ENCODE measurements around the gene ZYX.

ZYX gene

GRCh38 chr7:143381427-143382125 is 431 bp downstream of the ZYX start:
- DNase-seq (ENCODE audit: low read depth in 2 of 2): peak; percentile 84 to 90
- no peak for TF ChIP-seq CTCF (IDR thresholded peaks at IDR 0.05; ENCODE audit: low read depth, low read length)
- H3K4me3 ChIP-seq (replicated peaks in 1 of 2; ENCODE audit: low read depth in 2 of 2, low read length in 2 of 2): peak overlapping the region; percentile 86 to 91

- peak in 1 of 2 donors; percentile 9 for DNase-seq (ENCODE audit: low read depth in 2 of 2)
- peak overlapping the region; percentile 86 to 91 for H3K4me3 ChIP-seq (replicated peaks in 1 of 2; ENCODE audit: low read depth in 2 of 2, low read length in 2 of 2)
- TF ChIP-seq CTCF (IDR thresholded peaks at IDR 0.05; ENCODE audit: low read depth, low read length): no peak
Observed at GRCh38 chr7:143382126-143382790, 1.1 kb downstream of the ZYX start.

- DNase-seq (ENCODE audit: low read depth in 2 of 2): no peak
- no peak for TF ChIP-seq CTCF (IDR thresholded peaks at IDR 0.05; ENCODE audit: low read depth, low read length)
- H3K4me3 ChIP-seq (replicated peaks in 1 of 2; ENCODE audit: low read depth in 2 of 2, low read length in 2 of 2): peak overlapping the region; percentile 86 to 91
Observed at GRCh38 chr7:143382791-143383641, 1.9 kb downstream of the ZYX start.

- H3K4me3 ChIP-seq (replicated peaks in 1 of 2; ENCODE audit: low read depth in 2 of 2, low read length in 2 of 2): peak overlapping the region; percentile 86 to 91
- TF ChIP-seq CTCF (IDR thresholded peaks at IDR 0.05; ENCODE audit: low read depth, low read length): no peak
Observed at GRCh38 chr7:143383642-143383957, 2.5 kb downstream of the ZYX start.

GRCh38 chr7:143384148-143384547 is 3.0 kb downstream of the ZYX start:
- peak; percentile 60 to 78 for DNase-seq (ENCODE audit: low read depth in 2 of 2)
- TF ChIP-seq CTCF (IDR thresholded peaks at IDR 0.05; ENCODE audit: low read depth, low read length): no peak
- H3K4me3 ChIP-seq (replicated peaks in 1 of 2; ENCODE audit: low read depth in 2 of 2, low read length in 2 of 2): peak overlapping the region; percentile 27 to 91

More at GRCh38 chr7:143383642-143383957, 2.5 kb downstream of the ZYX start:
- peak in 1 of 2 donors; percentile 16 for DNase-seq (ENCODE audit: low read depth in 2 of 2)

- peak; percentile 49 to 64 for DNase-seq (ENCODE audit: low read depth in 2 of 2)
- peak overlapping the region; percentile 27 to 91 for H3K4me3 ChIP-seq (replicated peaks in 1 of 2; ENCODE audit: low read depth in 2 of 2, low read length in 2 of 2)
- TF ChIP-seq CTCF (IDR thresholded peaks at IDR 0.05; ENCODE audit: low read depth, low read length): no peak
Observed at GRCh38 chr7:143384661-143385631, 3.8 kb downstream of the ZYX start.
